NOMO-1 treated with DMSO at 0.1 percent for 48 hours (cell line): ENCODE data around the gene GINS2.

ENCODE experiments used
- DNase-seq: peaks from one replicate; lab custom pipeline; 2025; ENCODE audit not compliant: unreplicated experiment; lab: John Stamatoyannopoulos, UW

Gene GINS2

DNA sequence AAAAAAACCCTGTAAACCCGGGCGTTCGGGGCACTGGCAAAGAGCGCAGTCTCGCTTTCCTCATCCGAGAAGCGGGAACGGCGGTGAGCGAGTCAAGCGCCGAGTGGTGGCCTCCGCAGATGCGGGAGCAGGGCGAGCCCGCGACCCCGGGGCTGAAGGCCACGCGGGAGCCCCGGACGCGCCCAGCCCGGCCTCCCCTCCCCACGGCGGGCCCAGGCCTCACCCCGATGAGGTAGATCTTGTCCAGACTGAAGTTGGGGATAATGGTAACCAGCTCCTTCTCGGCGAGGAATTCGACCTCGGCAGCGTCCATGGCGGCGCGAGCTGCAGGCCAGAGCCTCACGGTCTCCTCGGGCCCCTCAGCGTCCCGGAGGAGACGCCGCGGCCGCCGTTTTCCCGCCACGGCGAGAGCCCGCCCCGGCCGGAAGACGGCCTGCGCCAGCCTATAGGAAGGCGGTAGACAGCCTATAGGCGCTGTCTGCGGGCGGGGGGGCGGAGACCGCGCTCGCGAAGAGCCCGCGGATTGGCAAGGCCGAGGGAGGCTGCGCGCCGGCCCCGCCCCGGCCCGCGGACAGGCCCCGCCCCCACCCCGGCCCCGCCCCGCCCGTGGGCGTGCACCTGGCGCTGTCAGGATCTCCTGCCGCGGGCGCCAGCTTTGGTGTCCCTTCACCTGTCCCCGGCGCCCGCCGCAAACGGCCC, at the start of gene GINS2:
TSS of gene GINS2 (minus strand) at position 369 of the 699 bp plus-strand sequence. CDS start at position 313, 56 bp downstream.
- DNase-seq: peak; percentile 88

DNA sequence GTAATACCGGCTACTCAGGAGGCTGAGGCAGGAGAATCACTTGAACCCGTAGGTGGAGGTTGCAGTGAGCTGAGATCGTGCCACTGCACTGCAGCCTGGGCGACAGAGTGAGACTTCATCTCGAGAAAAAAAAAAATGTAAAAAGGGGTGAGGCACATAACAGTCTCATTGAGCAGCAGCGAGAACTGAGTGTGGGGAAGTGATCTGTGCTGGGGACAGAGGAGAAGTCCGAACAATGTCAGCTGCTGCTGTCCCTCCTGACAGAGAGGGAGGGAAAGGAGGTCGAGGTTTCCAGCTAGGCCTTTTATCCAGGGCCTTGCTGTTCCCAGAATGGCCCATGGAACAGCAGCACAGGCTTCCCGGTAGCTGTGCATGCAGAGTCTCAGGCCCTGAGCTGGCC, 48.2 kb upstream of the GINS2 start:
- no peak for DNase-seq

DNA sequence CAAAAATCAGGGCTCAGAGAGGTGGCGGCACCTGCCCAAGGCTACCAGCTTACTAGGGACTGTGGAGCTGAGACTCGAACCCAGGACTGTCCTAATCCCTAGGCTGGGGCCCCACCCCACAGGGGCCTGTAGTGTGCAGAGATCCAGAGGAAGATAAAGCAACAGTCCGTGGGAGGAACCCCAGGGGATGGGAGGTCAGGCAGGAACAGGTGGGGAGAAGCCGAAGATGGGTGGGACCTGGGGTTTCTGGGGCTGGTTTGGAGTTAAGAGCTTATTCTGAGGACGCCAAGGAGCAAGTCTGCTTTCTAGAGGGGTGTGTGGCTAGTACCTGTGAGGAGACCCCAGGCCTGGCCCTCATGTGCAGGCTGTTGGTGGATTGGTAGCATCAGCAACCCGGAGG, 47.2 kb upstream of the GINS2 start:
- DNase-seq: no peak

DNA sequence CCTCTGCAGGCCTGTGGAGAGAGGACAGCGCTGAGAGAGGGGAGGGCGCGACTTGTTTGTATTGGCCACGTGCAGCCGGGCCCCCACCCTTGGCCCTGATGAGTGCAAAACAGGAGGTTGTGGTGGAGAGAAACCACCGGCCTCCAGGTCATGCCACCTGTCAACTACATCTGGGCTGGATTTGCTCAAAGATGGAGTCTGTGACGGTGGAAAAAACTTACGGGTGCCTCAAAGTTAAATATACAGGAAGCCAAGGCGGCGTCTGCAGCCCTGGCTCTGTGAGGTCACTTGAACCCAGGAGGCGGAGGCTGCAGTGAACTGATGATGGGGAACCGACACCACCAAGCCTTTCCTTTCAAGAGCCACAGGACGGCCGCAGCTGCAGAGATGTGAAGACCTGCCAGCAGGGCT, 46.5 kb upstream of the GINS2 start:
- DNase-seq: peak; percentile 48

DNA sequence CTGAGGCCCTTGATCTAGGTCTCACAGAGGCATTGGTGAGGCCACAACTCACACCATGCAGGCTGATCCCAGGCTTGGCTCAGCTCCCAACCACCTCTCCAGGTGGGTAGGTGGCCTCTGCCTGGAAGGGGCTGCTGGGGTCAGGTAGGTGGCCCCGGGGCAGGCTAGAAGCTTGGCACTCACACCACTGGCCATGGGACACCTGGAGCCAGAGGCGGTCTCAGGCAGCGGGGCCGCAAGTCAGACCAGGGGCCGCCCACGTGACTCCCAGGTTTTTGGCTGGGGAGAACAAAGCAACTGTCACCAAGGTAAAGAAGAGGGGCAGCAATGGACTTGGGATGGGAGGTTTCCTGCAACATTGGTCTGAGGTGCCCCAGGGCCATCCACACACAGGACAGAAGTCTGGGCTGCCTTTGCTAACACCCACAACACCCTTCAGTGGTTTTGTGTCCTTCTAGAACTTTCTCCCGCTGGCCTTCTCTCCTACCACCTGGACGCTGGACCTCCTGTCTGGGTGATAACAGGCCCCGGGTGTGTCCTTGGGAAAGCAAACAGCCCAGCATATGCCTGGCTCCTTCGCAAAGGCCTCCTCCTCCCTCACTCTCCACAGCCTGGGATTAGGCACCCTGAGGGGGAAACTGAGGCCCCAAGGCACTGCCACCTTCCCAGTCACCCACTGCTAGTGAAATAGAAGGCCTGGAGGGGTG, 45.7 kb upstream of the GINS2 start:
- no peak for DNase-seq

DNA sequence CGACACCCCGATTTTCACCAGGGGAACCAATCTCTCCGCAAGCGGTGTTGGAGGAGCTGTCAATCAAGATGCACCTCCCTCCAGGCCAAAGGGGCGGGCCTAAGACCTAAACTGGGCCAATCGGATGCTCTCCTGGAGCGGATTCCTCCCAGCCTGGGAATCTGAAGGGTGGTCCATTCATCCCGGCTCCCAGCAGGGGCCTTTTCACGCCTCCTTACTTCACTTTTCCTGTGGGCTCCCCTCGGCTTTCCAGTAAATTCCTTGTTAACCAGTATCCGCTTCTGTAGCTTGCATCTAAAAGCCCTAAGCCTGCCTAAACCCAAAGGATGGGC, 45.1 kb upstream of the GINS2 start:
- DNase-seq: peak; percentile 73

DNA sequence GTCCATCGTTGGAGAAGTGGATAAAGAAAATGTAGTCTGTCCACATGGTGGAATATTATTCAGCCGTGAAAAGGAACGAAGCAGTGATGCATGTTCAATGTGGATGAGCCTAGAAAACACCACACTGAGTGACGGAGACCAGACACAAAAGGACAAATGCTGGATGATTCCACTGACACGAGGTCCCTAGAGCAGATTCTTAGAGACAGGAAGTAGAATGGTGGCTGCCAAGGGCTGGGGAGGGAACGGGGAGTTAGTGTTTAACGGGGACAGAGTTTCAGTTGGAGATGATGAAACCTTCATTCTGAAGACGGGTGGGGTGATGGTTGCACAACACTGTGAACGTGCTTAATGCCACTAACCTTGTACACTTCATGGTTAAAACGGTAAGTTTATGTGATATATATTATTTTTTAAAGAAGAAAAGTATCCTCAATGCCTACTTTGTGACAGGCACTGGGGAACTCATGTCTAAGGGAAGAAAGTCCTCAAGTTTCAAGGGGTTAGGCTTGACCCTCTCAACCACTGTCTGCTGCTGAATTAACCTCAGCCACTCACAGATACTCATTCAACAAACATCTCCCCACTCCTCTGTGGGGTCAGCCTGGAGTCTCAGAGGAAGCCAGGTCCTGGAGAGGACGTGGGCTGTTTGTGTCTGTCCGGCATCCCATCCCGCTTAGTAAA, 44.5 kb upstream of the GINS2 start:
- peak; percentile 94 for DNase-seq

DNA sequence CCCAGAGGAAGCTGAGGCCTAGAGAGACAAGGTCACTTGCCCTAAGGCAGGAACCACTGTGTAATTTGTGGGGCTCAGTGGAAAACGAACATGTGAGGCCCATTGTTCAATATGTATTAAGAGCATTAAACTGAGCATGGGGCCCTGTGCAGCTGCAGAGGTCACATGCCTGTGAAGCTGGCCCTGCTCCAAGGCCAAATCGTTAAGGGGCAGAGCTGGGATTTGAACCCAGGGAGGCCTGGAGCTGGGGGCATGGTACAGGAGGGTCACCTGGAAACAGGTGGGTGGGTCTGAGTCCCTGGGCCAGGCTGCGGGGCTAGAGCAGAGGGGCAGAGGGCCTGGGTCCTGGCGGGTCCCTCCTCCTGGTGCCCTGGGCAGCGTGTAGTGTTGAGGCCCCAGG, 42.4 kb upstream of the GINS2 start:
- no peak for DNase-seq

DNA sequence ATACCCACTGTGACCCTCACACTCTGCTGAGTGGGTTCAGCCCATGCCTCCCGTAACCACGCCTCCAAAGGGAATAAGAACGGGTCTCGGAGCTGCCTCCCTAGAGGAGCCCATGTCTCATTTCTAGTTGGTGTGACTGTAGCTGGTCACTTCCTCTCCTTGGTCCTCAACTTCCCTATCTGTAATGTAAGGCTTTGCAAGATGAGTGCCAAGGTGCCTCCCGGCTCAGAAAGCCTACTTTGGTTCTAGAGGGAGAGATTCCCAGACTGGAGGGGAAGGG, 41.4 kb upstream of the GINS2 start:
- peak; percentile 73 for DNase-seq

DNA sequence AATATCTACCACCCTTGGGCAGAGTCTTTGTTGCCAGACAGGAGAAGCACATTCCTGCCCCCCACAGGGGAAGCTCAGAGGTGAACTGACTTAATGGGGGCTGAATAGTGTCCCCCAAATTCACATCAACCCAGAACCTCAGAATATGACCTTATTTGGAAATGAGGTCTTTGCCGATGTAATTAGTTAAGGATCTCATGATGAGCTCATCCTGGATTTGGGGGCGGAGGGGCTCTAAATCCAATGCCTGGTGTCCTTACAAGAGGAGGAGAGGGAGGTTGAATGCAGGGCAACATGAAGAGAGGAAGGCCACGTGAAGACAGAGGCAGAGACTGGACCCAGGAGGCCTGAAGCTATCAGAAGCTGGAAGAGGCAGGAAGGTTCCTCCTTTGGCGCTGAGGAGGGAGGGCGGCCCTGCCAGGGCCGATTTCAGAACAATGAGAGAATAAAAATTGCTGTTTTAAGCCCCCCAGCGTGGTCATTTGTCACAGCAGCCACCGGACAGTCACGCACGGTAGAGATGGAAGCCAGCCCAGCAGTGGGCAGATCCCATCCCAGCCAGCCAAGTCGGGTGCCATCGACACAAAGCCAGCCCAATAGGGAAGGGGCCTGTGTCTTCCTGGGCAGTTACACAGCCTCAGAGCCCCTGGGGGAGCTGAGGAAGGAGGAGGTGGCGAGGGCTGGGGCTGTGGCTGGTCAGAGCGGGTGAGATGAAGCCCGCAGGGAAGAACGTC, 40.9 kb upstream of the GINS2 start:
- peak; percentile 10 for DNase-seq

DNA sequence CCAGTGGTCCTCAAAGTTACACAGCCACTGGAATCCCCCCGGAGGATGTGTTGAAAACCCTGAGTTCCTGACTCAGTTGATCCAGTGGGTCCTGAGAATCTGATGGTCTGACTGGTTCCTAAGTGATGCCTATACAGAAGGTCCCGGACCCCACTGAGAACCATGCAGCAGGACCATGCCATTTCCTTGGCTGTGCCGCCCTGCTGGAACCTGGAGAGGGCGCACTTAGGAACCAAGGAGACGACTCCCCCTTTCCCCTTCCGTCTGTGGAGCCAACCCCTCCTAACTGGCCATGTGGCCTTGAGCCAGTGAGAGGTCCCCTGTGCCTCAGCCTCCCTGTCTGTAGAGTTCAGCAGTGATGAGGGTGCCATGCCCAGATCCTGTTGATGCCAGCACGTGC, 40.1 kb upstream of the GINS2 start:
- no peak for DNase-seq

DNA sequence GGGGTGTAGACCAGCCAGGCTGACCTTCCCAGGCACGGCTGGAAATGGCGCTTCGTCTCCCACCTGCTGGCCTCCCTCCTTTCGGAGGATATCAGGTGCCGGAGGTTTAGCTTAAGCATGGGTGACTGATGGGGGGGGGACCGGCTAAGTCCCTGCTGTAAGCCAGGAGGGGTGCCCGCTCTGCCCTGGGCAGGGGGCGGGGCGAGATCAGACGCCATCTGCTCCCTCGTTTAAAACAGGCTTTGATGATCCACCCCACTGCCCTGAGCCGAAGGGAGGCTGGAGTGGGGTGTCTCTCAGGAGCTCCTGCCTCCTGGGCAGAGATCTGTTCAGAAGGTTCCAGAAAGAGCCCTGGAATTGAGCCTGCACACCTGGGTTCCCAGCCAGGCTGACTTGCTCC, 36.2 kb upstream of the GINS2 start:
- no peak for DNase-seq

DNA sequence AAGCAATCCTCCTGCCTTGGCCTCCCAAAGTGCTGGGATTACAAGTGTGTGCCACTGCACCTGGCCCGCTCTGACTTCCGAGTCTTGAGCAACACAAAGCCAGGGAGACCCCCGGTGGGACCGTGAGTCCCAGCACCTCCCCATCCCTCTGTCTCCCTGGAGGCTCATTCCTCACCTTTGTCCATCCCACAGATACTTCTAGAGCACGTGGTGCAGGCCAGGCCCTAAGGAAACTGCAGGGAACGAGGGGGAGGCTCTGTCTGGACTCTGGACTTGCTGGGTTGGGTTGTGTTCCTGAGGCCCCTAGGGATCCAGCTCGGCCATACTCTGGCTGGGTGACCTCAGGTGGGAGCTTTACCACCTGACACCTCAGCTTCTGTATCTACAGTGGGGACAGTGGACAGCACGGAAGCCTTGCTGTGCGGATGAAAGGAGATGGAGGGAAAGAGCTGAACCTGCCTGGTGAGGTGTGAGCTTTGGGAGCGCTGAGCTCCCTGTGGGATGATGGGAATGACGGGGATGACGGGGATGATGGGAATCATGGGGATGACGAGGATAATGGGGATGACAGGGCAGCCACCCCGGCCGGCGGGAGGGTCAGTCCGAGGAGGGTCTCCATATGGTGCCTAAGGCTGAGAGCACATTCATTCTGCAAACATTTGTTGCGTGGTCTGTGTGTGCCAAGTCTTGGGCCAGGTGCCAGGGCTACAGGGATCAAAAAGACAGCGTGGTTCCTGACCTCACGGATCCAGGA, 35.5 kb upstream of the GINS2 start:
- DNase-seq: no peak

DNA sequence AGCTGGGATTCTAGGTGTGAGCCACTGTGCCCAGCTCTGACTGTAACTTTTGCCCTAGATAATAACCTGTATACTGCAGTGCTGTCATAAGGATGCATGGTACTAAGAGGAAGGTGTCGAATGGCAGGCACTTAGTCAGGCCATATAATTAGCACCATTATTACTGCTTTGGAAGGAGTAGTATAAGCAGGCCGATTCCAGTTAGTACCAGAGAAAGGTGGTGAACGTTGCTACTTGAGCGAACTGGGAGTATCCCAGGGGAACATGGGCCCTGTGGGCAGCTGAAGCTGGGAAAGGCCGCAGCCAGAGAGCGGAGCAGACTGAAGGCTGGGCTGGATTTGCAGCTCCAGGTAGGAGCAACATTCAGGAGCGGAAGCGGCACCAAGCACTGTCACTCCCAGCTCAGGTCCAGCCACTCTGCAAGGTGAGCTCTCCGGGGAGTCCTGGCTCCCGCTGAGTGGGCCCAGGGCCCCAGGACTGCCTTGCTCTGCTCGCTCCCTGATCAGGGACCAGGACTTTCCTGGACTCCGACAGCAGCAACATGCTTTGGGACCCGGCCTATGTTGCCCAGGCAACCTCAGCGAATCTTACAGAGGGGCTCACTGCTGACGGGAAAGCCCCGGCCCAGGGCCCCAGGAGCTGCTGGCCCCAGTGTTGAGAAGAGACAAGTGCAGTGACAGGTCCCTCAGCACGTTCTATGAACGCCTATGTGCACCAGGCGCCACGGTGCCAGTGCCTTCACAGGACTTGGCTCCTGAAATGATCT, 33.6 kb upstream of the GINS2 start:
- DNase-seq: no peak

DNA sequence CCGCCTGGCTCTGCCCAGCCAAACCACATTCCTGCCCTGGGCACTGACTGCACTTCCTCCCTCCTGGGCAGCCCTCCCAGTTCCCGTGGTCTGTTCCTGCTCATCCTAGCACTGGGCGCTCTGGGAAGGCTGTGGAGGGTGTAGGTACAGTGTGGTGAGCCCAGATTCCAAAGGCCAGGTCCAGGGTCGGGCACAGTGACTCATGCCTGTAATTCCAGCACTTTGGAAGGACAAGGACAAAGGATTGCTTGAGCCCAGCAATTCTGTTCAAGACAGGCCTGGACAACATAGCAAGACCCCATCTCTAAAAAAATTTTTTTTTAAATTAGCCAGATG, 31.5 kb upstream of the GINS2 start:
- no peak for DNase-seq

DNA sequence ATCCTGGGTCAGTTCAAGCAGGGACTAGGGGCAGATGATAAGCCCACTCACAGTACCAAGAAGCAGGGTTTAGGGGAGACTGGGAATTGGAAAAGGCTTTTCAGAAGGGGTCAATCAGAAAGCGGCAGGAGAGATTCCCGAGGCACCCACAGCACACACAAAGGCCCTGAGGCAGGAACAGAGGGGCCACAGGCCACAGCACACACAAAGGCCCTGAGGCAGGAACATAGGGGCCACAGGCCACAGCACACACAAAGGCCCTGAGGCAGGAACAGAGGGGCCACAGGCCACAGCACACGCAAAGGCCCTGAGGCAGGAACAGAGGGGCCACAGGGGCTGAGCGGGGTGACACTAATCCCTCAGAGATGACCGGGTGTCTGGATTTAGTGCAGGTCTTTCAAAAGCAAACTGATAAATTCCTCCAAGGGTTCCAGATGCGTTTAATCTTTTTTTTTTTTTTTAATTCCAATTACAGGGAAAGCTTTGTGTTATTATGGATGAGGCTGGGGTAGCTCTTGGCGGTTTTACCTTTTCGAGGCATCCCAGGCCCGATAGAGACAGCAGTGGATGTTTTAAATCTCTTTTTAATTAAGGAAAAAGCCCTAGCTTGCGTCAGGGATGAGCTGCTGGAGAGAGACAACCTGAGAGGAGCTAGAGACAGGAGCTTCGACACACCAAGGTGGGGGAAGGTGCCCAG, 31.0 kb upstream of the GINS2 start:
- DNase-seq: no peak

DNA sequence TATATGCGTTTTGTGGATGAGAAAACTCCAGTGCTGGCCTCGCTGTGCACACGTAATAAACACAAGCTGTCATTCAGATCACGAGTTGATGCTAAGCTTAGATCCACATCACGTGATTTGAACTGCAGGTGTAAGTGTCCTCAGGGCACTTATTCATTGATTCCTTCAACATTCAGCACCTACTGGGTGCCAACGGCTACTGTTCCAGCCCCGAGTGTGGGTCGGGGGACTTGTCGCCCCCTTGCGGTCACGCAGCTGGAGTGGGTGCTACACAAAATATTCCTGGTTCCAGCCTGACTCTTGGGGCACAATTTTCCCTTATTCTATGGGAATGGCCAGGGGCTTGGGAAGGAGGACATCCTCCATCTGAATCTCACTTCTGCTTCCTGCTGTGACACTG, 29.9 kb upstream of the GINS2 start:
- DNase-seq: no peak

DNA sequence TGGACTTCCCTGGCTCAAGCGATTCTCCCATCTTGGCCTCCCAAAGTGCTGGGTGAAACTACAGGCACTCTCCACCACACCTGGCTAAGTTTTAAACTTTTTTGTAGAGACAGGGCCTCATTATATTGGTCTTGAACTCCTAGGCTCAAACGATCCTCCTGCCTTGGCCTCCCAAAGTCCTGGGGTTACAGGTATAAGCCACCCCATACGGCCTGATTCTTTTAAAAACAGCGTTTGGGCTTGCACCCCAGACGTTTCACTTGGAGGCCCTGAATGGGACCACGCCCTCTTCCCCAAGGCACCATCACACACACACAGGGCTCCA, 29.4 kb upstream of the GINS2 start:
- no peak for DNase-seq

DNA sequence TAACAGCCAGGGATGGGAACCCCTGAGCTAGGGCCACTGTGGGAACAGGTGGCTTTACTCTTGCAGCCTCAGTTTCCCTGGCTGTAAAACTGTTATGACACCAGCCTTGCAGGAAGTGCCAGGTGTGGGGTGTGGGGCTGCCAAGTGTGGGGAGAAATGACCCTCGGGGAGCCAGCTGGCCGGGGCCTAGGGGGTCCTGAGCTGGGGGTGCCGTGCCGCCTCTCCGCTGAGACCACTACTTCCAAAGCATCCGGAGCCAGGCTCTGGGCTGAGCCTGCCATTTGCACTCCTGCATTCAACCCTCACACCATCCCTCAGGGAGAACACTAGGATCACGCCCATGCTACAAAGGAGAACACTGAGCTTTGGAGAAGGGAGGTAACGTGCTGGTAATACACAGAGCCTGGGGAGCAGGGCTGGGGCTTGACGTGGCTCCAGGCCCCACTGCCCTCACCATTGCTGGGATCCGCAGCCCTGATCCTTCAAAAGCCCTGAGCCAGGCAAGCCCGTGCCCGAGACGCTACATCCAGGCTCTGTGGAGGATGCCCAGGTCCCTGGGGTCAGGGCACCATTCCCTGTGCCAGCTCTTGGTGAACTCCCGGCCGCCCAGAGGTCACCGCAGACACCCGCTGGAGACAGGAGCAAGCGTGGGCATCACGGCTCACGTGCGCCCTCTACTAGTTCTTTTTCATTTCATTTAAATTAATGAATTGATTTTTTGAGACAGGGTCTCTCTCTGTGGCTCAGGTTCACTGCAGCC, 28.8 kb upstream of the GINS2 start:
- DNase-seq: peak; percentile 13

DNA sequence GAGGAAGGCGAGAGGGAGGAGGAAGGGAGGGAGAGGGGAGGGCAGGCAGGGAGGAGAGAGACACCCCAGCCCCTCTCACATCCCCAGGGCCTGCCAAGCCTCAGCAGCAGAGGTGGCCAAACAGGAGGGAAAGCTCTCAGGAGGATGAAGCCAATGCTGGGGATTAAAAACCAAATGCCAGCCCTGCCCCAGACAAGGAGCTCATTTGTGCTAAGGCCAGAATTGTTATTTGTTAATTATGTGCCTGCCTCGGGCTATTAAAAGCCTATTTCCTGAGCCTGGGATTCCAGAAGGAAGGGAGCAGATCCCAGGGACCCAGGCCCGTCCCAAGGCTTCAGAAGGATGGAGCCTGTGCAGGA, 27.9 kb upstream of the GINS2 start:
- DNase-seq: no peak
